Sciatic nerve (tissue), 2 donors: ENCODE measurements around the gene ADGRD1. TPM values are rescaled to one million over a fixed set of nuclear protein-coding genes. Genes with fewer than 3 reads are reported as not detected.
"Not testable (repeated sequence)": the region's sequence is repeated elsewhere in the genome, so short reads cannot be mapped to it uniquely, and the experiment has no call there.

Source experiments
- ATAC-seq: fragments of 200-7000 bp; cut with Tn5 transposase; one replicate; pipeline ENCODE4 v1.9.1; 2020; ENCODE audit warnings: mild to moderate bottlenecking, moderate library complexity
- DNase-seq: peaks from one replicate; pipeline ENCODE4 v3.0.0-alpha.2; 2020; ENCODE audit warnings: low spot score
- intact Hi-C: fragments of 100-400 bp; cut with DNase I; formaldehyde crosslinking; loops from one replicate; pipeline ENCODE4 v1.14.2; 2022
- total RNA-seq: library from RNA; stranded (reverse); fragmentation: NEBNext Ultra II Directional; extraction: Animal tissue kit (Norgen Biotek cat#: 25700); gene quantifications from one replicate; pipeline ENCODE4 v1.2.1, GENCODE V29; 2021
- donor health status: DM: no; HTN: no; CAD: no.
- donor health status: DM: no; HTN: no; CAD: no.

Gene ADGRD1
- total RNA-seq: 224 TPM

- DNase-seq: peak; percentile 87
- ATAC-seq: peak; percentile 88
- intact Hi-C loops: no loop called here
These were observed at the start of gene ADGRD1 for GRCh38 chr12:130953771-130954543. Gene ADGRD1 (plus strand): TSS chr12:130953907. CDS start chr12:130954466, 559 bp downstream.

- no peak for ATAC-seq
- DNase-seq: no peak
- intact Hi-C loops: no loop called here
These were observed 49.6 kb upstream of the ADGRD1 start for GRCh38 chr12:130904064-130904463.

GRCh38 chr12:130904936-130905455, 48.7 kb upstream of the ADGRD1 start:
- ATAC-seq, intact Hi-C loops, DNase-seq: not testable (repeated sequence)

- ATAC-seq: no peak
- no peak for DNase-seq
- intact Hi-C loops: no loop called here
These were observed 44.6 kb upstream of the ADGRD1 start for GRCh38 chr12:130909111-130909510.

- ATAC-seq: no peak
- no peak for DNase-seq
- intact Hi-C loops: no loop called here
These were observed 42.5 kb upstream of the ADGRD1 start for GRCh38 chr12:130911193-130911592.

GRCh38 chr12:130911933-130912332, 41.8 kb upstream of the ADGRD1 start:
- no peak for DNase-seq
- intact Hi-C loops: no loop called here

GRCh38 chr12:130916241-130916911, 37.3 kb upstream of the ADGRD1 start:
- peak; percentile 82 for ATAC-seq
- DNase-seq: peak; percentile 83
- intact Hi-C loops: no loop called here

More at GRCh38 chr12:130911933-130912332, 41.8 kb upstream of the ADGRD1 start:
- no peak for ATAC-seq

- ATAC-seq (no peak), DNase-seq (no peak)
- intact Hi-C loops: no loop called here
These were observed 36.1 kb upstream of the ADGRD1 start for GRCh38 chr12:130917607-130918006.

- DNase-seq: no peak
- intact Hi-C loops: no loop called here
- no peak for ATAC-seq
These were observed 34.6 kb upstream of the ADGRD1 start for GRCh38 chr12:130919086-130919485.

GRCh38 chr12:130920119-130920703, 33.5 kb upstream of the ADGRD1 start:
- no peak for ATAC-seq
- DNase-seq: no peak
- intact Hi-C loops: no loop called here

- peak; percentile 84 for DNase-seq
- ATAC-seq: peak; percentile 82
- intact Hi-C loops: no loop called here
These were observed 32.9 kb upstream of the ADGRD1 start for GRCh38 chr12:130920723-130921381.

GRCh38 chr12:130922511-130922953, 31.2 kb upstream of the ADGRD1 start:
- no peak for DNase-seq
- intact Hi-C loops: no loop called here
- peak; percentile 66 for ATAC-seq

GRCh38 chr12:130924966-130925665, 28.6 kb upstream of the ADGRD1 start:
- intact Hi-C loops: no loop called here
- no peak for ATAC-seq
- no peak for DNase-seq

GRCh38 chr12:130925666-130926015, 28.1 kb upstream of the ADGRD1 start:
- ATAC-seq: peak; percentile 45
- intact Hi-C loops: no loop called here
- no peak for DNase-seq

- no peak for DNase-seq
- intact Hi-C loops: no loop called here
- no peak for ATAC-seq
These were observed 24.3 kb upstream of the ADGRD1 start for GRCh38 chr12:130929363-130929762.

GRCh38 chr12:130932061-130932930, 21.4 kb upstream of the ADGRD1 start:
- intact Hi-C loops: no loop called here
- DNase-seq (no peak), ATAC-seq (peak; percentile 29)

- peak; percentile 80 for DNase-seq
- intact Hi-C loops: no loop called here
- peak; percentile 87 for ATAC-seq
These were observed 20.3 kb upstream of the ADGRD1 start for GRCh38 chr12:130933269-130933995.
